Epithelial cell of esophagus (primary cell): ENCODE data around the gene LRRK1.
A peak's percentile ranks its signal among the peaks of the same experiment; 100 is the strongest.

Experiments
- DNase-seq: peaks from one replicate; pipeline ENCODE4 v3.0.0; 2010; ENCODE audit warnings: low read depth
- H3K4me3 ChIP-seq: 2 replicates; pipeline ENCODE4 v1.5.1; 2011; ENCODE audit warnings: mild to moderate bottlenecking, low read length, control low read depth
- TF ChIP-seq, protein P1 (sequence below): IDR thresholded peaks from 2 replicates; pipeline ENCODE4 v1.5.1; 2011; ENCODE audit warnings: low read depth, mild to moderate bottlenecking, low read length, control low read depth, inconsistent platforms; ENCODE audit not compliant: insufficient read depth; ENCODE audit errors: missing control alignments

LRRK1 gene

DNA sequence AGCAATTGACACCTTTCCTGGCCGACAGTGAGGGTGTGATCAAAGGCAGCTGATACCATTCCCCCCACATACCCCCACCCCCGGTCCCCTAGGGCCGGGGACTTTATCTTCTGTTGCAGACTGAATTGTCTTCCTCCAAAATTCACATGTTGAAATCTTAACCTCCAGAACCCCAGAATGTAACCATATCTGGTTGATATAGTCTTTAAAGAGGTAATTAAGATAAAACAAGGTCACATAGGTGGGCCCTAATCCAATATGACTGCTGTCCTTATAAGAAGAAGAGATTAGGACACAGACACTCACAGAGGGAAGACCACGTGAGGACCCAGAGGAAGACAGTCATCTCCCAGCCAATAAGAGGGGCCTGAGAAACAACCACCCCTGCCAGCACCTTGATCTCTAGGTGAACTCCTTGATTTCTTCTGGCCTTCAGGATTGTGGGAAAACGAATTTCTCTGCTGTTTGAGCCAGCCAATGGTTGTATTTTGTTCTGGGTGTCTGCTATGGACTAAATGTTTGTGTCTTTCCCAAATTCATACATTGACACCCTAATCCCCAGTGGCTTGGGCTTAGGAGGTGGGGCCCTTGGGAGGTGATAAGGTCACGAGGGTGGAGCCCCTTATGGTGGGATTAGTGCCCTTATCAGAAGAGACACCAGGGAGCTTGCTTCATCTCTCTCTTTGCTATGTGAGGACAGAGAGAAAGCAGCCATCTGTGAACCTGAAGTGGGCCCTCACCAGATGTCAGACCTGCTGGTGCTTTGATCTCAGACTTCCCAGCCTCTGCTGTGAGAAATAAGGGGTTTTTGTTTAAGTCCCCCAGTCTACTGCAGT lies 188.7 kb downstream of the LRRK1 start:
- TF ChIP-seq, protein P1, sequence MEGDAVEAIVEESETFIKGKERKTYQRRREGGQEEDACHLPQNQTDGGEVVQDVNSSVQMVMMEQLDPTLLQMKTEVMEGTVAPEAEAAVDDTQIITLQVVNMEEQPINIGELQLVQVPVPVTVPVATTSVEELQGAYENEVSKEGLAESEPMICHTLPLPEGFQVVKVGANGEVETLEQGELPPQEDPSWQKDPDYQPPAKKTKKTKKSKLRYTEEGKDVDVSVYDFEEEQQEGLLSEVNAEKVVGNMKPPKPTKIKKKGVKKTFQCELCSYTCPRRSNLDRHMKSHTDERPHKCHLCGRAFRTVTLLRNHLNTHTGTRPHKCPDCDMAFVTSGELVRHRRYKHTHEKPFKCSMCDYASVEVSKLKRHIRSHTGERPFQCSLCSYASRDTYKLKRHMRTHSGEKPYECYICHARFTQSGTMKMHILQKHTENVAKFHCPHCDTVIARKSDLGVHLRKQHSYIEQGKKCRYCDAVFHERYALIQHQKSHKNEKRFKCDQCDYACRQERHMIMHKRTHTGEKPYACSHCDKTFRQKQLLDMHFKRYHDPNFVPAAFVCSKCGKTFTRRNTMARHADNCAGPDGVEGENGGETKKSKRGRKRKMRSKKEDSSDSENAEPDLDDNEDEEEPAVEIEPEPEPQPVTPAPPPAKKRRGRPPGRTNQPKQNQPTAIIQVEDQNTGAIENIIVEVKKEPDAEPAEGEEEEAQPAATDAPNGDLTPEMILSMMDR, result no peak
- no peak overlapping the region for H3K4me3 ChIP-seq
- DNase-seq, result no peak

DNA sequence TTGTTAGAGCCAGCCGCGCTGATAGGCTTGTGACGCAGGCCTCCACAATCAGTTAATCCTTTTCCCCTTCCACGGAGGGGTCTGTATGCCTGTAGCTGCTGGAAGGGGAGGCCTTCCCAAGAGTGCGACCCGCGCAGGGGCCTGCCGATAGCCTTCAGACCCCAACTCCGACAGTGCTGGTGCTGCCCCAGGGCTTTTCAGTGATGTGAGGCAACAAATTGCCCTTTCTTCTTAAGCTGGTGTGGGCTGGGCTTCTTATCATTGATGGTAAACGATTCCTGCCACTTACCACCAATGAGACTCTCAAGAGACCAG lies 189.3 kb downstream of the LRRK1 start:
- no peak overlapping the region for H3K4me3 ChIP-seq
- no peak for DNase-seq
- TF ChIP-seq, protein P1, result no peak

DNA sequence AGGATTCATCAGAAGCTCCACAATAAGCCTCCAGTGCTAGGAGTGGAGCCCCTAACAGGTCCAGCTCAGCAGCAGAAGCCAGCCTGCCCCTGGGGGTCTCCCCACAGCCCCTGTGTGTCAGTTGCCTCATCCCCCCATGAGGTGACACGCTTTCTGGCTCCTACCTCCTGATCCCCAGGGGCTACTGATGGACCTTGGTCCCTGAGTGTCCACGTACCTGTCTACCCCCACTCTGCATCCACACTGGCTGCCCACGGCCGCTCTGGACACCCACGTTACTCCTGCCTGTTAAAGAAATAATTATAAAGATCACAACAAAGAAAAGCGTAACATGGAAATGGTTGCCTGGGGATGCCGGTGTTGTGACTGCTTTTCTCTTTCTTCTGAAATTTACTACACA lies 189.6 kb downstream of the LRRK1 start:
- no peak for DNase-seq
- TF ChIP-seq, protein P1, result no peak
- no peak overlapping the region for H3K4me3 ChIP-seq

DNA sequence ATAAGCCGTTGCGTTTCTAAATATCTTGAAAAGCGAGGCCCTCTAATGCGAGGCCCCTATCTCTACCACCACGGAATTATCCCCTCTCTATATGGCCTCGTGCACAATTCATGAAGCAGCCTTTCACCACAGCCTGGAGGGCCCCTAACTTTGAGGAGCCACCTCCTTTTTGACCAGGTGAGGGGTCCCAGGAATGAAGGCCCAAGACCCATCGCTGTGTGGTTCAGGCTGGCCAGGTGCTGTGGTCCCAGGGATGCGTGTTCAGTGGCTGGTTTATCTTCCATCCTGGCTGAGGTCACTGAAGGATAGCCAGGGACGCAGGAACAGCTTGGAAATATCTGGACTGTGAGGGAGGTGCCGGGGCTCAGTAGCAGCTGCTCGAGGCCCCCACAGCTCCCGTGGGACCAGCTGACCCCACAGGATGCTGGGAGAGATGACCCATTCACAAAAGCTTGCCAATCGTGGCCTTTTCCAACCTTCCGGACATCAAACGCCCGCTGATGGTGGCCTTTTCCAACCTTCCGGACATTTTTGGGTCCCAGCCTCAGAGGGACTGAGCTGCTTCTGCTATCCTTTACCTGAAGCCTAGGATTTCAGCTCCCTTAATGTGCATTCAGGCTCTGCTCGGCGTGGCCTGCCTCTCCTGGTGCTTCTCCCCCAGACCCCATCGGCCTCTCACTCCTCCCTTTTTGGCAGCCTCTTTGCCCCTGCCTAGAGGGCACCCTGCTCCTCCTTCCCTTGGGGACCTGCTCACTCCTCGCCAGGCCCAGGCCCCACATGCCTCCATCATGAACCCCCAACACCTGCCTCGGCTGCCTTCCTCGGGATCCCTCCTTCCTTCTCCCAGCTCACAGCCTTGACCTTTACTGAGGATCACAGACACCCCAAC lies 191.8 kb downstream of the LRRK1 start:
- TF ChIP-seq, protein P1, result no peak
- H3K4me3 ChIP-seq, result no peak overlapping the region
- no peak for DNase-seq

DNA sequence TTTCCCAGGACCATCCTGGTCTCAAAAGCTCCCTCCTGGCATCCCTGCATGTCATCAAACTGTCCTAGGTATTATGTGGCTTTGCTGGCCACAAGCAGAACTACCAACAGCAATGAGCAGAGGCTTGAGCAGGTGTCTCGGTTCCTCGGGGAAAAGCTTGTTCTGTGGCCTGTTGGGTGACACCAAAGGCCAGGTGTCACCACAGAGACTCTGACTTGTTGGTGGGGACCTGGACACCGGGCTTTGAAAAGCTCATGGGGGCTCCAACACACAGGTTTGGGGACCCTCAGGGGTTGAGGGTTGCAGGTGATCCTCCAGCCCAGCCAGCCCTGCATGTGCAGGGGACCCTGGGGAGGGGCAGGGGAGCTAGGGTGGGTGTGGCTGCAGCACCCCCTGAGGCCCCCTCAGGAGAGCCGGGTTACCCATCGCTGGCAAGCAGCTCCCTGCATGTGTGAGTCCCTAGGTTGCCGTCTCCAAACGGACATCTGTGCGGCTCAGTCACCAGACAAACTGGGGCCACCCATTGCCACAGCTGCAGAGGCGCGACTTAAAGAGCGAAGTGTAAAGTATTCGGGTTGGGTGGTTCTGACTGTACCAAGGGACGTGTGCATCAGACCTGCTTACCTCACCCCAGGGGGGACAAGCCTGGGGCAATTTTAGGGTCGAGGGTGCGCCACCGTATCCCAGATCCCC lies 192.6 kb downstream of the LRRK1 start:
- TF ChIP-seq, protein P1, result no peak
- H3K4me3 ChIP-seq, result no peak overlapping the region
- DNase-seq, result no peak

DNA sequence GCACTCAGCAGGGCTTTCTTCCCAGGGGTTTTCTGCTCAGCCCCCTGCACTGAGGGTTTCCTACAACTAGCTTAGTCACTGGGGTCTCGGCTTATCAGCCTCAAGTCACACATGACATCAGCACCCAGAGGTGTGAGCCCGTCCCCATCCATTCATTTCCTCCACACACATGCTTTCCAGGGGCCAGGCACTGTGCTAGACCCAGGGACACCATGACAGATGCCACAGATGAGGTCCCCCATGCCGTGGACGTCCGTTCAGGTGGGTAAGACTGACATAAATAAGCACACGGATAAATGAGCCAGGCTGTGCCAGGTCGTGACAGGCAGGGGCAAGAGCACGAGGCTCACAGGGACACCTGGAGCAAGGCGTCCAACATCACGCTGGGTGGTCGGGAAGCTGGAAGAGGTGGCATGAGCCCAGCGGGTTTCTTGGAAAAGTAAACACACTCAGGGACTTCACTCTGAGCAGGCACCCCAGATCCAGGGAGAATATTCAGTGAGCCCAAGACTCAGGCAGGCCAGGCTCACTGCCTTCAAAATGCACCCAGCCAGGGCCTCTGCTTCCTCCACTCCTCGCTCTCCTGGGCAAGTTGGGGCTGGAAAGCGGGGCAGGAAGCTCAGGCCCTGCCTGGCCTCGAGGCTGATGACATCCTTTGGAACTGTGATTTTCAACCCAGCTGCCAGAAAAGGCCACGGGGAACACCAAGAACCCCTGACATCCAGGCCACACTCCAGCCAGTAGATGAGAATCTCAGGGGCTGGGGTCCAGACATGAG lies 193.4 kb downstream of the LRRK1 start:
- peak; percentile 86 for DNase-seq
- H3K4me3 ChIP-seq, result no peak overlapping the region
- TF ChIP-seq, protein P1, result no peak
